Retinal pigment epithelial cell (primary cell): ENCODE measurements around the gene KHK.

ENCODE experiments used
- DNase-seq: peaks from one replicate; pipeline ENCODE4 v3.0.0-alpha.2; 2010; ENCODE audit warnings: low read depth
- H3K4me3 ChIP-seq: 2 replicates; pipeline ENCODE4 v1.5.1; 2011; ENCODE audit warnings: mild to moderate bottlenecking, low read length, control low read depth, moderate library complexity
- TF ChIP-seq, protein P1 (sequence below): conservative IDR thresholded peaks from 2 replicates; pipeline ENCODE4 v1.5.1; 2011; ENCODE audit warnings: low read depth, low read length, control low read depth, inconsistent platforms

The KHK gene

DNA sequence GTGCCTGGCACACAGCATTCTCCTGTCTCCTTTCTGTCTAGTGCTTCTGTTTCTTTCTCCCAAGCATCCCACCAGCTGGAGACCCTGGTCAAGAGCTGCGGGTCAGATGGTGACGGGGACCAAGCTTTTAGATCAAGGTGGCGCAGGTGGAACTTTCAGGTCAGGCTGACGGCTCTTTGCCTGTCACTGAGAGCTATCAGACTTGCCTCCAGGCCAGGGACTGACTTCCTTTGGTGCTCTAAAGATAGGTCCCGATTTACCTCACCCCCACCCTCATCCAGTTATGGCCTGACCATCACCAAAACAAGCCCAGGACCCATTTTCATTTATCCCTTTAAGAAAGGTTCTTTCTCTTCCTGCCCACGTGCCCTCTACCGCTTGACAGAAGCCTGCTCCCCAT is 9.3 kb upstream of the KHK start:
- DNase-seq = no peak
- no peak overlapping the region for H3K4me3 ChIP-seq
- TF ChIP-seq, protein P1, sequence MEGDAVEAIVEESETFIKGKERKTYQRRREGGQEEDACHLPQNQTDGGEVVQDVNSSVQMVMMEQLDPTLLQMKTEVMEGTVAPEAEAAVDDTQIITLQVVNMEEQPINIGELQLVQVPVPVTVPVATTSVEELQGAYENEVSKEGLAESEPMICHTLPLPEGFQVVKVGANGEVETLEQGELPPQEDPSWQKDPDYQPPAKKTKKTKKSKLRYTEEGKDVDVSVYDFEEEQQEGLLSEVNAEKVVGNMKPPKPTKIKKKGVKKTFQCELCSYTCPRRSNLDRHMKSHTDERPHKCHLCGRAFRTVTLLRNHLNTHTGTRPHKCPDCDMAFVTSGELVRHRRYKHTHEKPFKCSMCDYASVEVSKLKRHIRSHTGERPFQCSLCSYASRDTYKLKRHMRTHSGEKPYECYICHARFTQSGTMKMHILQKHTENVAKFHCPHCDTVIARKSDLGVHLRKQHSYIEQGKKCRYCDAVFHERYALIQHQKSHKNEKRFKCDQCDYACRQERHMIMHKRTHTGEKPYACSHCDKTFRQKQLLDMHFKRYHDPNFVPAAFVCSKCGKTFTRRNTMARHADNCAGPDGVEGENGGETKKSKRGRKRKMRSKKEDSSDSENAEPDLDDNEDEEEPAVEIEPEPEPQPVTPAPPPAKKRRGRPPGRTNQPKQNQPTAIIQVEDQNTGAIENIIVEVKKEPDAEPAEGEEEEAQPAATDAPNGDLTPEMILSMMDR = no peak

DNA sequence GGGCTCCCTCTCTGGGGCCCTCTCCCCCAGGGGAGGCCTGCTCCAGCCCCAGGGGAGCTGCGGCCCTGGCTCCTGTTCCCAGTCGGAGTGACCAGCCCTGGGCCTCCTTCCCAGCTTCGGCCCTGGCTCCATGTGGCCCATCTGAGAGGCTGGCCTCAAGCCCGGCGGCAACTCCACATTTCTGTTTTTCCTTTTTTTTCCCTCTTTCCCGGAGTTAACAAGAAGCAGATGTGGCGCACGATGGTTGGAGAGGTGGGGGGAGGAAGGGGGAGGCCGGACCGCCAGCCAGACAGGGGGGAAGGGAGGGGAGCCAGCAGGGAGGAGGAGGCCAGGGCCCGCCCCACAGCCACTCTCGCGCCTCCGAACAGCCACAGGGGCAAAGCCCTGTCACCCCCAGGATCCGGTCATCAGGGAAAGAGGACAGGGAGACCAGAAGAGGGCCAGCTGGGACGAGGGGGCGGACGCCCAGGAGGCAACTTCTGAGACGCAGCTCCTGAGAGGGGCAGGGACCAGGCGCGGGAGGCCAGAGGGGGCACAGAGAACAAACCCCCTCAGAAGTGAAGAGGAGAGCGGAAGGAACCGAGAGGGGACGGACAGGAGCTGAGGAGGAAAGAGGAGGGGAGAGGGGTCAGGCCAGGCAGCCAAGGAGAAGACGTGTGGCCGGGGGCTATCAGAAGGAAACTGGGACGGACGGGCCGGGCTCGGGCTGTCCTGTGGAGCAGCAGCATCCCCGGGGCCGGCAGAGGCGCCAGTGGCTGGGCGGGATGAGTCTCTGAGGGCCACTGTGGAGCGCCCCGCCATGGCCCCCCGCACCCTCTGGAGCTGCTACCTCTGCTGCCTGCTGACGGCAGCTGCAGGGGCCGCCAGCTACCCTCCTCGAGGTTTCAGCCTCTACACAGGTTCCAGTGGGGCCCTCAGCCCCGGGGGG is 8.0 kb upstream of the KHK start, which contains the start of gene EMILIN1:
Gene EMILIN1 (plus strand): TSS at position 349 of the 928 bp plus-strand sequence. CDS start 451 bp downstream, at position 800.
- no peak within 1 kb of the TSS for H3K4me3 ChIP-seq
- TF ChIP-seq, protein P1 = no peak
- DNase-seq = no peak

DNA sequence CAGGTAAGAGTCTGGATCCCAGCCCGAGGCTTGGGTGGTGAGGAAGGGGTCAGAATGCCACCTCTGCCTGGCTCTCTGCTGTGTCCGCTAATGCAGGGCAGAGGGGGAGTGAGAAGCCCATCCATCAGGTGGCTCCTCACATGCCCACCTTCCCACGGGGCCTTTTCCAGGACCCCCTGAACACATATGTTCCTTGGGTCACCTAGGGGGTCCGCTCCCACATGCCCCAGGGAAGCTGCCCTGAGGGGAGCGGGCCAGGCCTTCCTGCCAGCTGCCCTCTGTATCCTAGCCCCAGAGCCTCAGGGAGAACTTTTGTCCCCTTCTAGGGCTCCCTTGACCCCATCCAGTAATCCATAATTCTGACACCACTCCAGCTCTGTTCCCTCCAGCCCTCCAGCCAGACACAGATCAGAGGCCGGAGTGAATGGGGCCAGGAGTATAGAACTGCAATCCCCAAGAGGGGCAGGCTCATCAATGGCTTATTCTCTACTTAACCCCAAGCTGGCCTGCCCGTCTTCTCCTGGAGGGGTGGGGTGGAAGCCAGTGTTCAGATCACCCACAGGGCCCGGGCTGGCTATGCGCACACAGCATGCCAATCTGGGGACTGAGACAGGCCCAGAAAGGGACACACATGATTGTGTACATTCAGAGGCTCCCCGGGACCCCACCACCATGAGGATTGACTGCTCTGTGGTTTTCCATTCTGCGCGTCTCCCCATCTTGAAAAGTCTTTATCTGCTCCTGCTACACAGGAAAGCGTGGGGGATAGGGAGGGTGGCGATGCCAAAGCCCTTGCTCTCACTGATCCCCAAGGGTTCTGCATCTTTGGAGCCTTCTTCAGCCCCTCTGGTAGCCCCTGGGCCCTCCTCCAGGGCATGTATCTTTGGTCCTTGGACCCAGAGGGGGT is 7.1 kb upstream of the KHK start:
- no peak overlapping the region for H3K4me3 ChIP-seq
- TF ChIP-seq, protein P1 = no peak
- DNase-seq = no peak

DNA sequence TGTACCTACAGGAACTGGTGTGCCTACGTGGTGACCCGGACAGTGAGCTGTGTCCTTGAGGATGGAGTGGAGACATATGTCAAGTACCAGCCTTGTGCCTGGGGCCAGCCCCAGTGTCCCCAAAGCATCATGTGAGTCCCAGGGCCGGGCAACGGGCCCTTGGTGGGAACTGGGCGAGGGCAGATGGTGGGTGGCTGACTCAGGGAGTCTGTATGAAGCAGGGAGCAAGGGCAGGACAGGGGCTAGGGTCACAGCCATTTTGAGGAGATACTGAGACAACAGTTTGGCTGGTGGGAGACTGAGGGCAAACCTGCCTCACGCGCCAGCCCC is 6.5 kb upstream of the KHK start:
- DNase-seq = no peak
- no peak overlapping the region for H3K4me3 ChIP-seq
- TF ChIP-seq, protein P1 = no peak

DNA sequence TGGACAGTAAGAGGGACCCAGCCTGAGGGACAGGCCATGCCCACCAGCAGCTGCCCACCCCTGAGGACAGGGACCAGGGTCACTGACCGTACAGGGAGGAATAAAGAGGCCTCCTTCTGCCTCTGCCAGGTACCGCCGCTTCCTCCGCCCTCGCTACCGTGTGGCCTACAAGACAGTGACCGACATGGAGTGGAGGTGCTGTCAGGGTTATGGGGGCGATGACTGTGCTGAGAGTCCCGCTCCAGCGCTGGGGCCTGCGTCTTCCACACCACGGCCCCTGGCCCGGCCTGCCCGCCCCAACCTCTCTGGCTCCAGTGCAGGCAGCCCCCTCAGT is 6.0 kb upstream of the KHK start:
- TF ChIP-seq, protein P1 = no peak
- DNase-seq = no peak
- no peak overlapping the region for H3K4me3 ChIP-seq

DNA sequence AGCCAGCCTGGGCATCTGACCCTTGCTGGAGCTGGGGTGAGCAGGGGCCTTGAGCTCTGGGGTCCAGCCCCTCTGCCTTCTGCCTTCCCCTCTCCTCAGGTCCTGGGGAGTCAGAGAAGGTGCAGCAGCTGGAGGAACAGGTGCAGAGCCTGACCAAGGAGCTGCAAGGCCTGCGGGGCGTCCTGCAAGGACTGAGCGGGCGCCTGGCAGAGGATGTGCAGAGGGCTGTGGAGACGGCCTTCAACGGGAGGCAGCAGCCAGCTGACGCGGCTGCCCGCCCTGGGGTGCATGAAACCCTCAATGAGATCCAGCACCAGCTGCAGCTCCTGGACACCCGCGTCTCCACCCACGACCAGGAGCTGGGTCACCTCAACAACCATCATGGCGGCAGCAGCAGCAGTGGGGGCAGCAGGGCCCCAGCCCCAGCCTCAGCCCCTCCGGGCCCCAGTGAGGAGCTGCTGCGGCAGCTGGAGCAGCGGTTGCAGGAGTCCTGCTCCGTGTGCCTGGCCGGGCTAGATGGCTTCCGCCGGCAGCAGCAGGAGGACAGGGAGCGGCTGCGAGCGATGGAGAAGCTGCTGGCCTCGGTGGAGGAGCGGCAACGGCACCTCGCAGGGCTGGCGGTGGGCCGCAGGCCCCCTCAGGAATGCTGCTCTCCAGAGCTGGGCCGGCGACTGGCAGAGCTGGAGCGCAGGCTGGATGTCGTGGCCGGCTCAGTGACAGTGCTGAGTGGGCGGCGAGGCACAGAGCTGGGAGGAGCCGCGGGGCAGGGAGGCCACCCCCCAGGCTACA is 4.4 kb upstream of the KHK start:
- H3K4me3 ChIP-seq = no peak overlapping the region
- TF ChIP-seq, protein P1 = no peak
- no peak for DNase-seq
